A549 (cell line): ENCODE measurements around the gene DIS3L2.

Experiments
- CTCF ChIP-seq: fragments of >200 bp; sonication (Bioruptor Twin); formaldehyde crosslinking; IDR thresholded peaks from 3 replicates; pipeline ENCODE4 v1.5.1; 2016
- EHMT2 ChIP-seq: fragments of 200-600 bp; sonication (generic); IDR thresholded peaks from 2 replicates; pipeline ENCODE4 v1.6.1; 2016; ENCODE audit warnings: antibody characterized with exemption, low read depth, mild to moderate bottlenecking, moderate library complexity
- FOSB ChIP-seq: fragments of 250-450 bp; sonication (Bioruptor Pico); IDR thresholded peaks from 2 replicates; pipeline ENCODE4 v1.5.0; 2020; ENCODE audit warnings: mild to moderate bottlenecking, moderate library complexity
- HOXB5 ChIP-seq: fragments of 250-450 bp; sonication (Bioruptor Pico); IDR thresholded peaks from 2 replicates; pipeline ENCODE4 v1.5.0; 2020; ENCODE audit warnings: mild to moderate bottlenecking, moderate library complexity
- MAFK ChIP-seq: fragments of 450-650 bp; IDR thresholded peaks from 2 replicates; pipeline ENCODE4 v1.6.1; 2014; ENCODE audit not compliant: partially characterized antibody
- PHF8 ChIP-seq: fragments of 200-600 bp; sonication (generic); IDR thresholded peaks from 2 replicates; pipeline ENCODE4 v1.6.1; 2016; ENCODE audit warnings: low read depth, mild to moderate bottlenecking, antibody characterized with exemption, moderate library complexity, borderline replicate concordance
- POLR2A ChIP-seq: IDR thresholded peaks from 2 replicates; pipeline ENCODE4 v1.6.1; 2012; ENCODE audit warnings: mild to moderate bottlenecking, low read length
- RAD21 ChIP-seq, 2 experiments: fragments of >200 bp in 1 of 2; sonication (Bioruptor Twin) in 1 of 2; formaldehyde crosslinking in 1 of 2; IDR thresholded peaks in 1 of 2; conservative IDR thresholded peaks in 1 of 2; 2 replicates in 1 of 2; 3 replicates in 1 of 2; pipeline ENCODE4 v1.6.1; 2012 to 2018; ENCODE audit warnings: inconsistent platforms in 1 of 2
- REST ChIP-seq: fragments of 200-600 bp; sonication (generic); IDR thresholded peaks from 2 replicates; pipeline ENCODE4 v1.6.1; 2016; ENCODE audit warnings: antibody characterized with exemption, mild to moderate bottlenecking, moderate library complexity
- RFX5 ChIP-seq: fragments of 450-650 bp; IDR thresholded peaks from 2 replicates; pipeline ENCODE4 v1.7.1; 2014; ENCODE audit warnings: antibody characterized with exemption, mild to moderate bottlenecking, moderate library complexity
- RNF2 ChIP-seq: fragments of 200-600 bp; sonication (generic); IDR thresholded peaks from 2 replicates; pipeline ENCODE4 v1.6.1; 2016; ENCODE audit warnings: low read depth, mild to moderate bottlenecking, antibody characterized with exemption, moderate library complexity, borderline replicate concordance
- SREBF2 ChIP-seq: fragments of 450-650 bp; IDR thresholded peaks from 2 replicates; pipeline ENCODE4 v1.6.1; 2014; ENCODE audit warnings: mild to moderate bottlenecking, moderate library complexity
- TP53 ChIP-seq: fragments of 250-450 bp; sonication (Bioruptor Pico); IDR thresholded peaks from 2 replicates; pipeline ENCODE4 v1.5.0; 2021; ENCODE audit warnings: mild to moderate bottlenecking, moderate library complexity
- ZSCAN20 ChIP-seq: fragments of 250-450 bp; sonication (Bioruptor Pico); IDR thresholded peaks from 2 replicates; pipeline ENCODE4 v1.8.0; 2022; ENCODE audit warnings: mild to moderate bottlenecking, moderate library complexity

- no peak for TF ChIP-seq CTCF
- TF ChIP-seq TP53 (CRISPR knock-in tag): no peak
- no peak for TF ChIP-seq POLR2A
- TF ChIP-seq HOXB5: no peak
- no peak for TF ChIP-seq PHF8
- no peak for TF ChIP-seq RAD21 (conservative IDR thresholded peaks at IDR 0.05 in 1 of 2, IDR thresholded peaks at IDR 0.05 in 1 of 2)
- TF ChIP-seq FOSB (CRISPR knock-in tag): no peak
- no peak for TF ChIP-seq RFX5
- no peak for TF ChIP-seq RNF2
- no peak for TF ChIP-seq EHMT2
- no peak for TF ChIP-seq ZSCAN20 (CRISPR knock-in tag)
- TF ChIP-seq REST: no peak
- TF ChIP-seq SREBF2: no peak
- no peak for TF ChIP-seq MAFK
These were observed 238.7 kb downstream of the DIS3L2 start for GRCh38 chr2:232200195-232200594.
